Measurements from ENCODE around the gene CLRN1. TPM values are rescaled to one million over a fixed set of nuclear protein-coding genes. Genes with fewer than 3 reads are reported as not detected.

CLRN1 gene
- total RNA-seq, 2 donors from 2014 or later: not detected

- Mint-ChIP-seq H3K27me3 (peaks cover 51% of the 10 kb centered on the region), H3K36me3 (ENCODE audit: low read depth) (no peaks in the 10 kb centered on the region), H3K4me3 (no peak overlapping the region), H3K4me1 (no peaks in the 10 kb centered on the region), H3K27ac (no peak overlapping the region)
- ATAC-seq: no peak
- DNase-seq: no peak
- H3K9me3 ChIP-seq (ENCODE audit: control insufficient read depth, low read length, poor library complexity, severe bottlenecking): no peaks in the 10 kb centered on the region
Observed at GRCh38 chr3:150901793-150902192, 70.7 kb downstream of the CLRN1 start.

- H3K9me3 ChIP-seq (ENCODE audit: control insufficient read depth, low read length, poor library complexity, severe bottlenecking): no peaks in the 10 kb centered on the region
- Mint-ChIP-seq H3K4me1 (no peaks in the 10 kb centered on the region), H3K36me3 (ENCODE audit: low read depth) (no peaks in the 10 kb centered on the region), H3K4me3 (no peak overlapping the region), H3K27me3 (peaks cover 51% of the 10 kb centered on the region), H3K27ac (no peak overlapping the region)
- no peak for ATAC-seq
- DNase-seq: no peak
Observed at GRCh38 chr3:150899141-150899540, 73.4 kb downstream of the CLRN1 start.

- no peak overlapping the region for H3K4me3 Mint-ChIP-seq
- peaks cover 44% of the 10 kb centered on the region for H3K27me3 Mint-ChIP-seq
- H3K9me3 ChIP-seq (ENCODE audit: control insufficient read depth, low read length, poor library complexity, severe bottlenecking): no peaks in the 10 kb centered on the region
- no peak overlapping the region for H3K27ac Mint-ChIP-seq
- no peak for ATAC-seq
- no peak for DNase-seq
- no peaks in the 10 kb centered on the region for H3K36me3 Mint-ChIP-seq (ENCODE audit: low read depth)
- H3K4me1 Mint-ChIP-seq: no peaks in the 10 kb centered on the region
Observed at GRCh38 chr3:150898046-150898754, 74.3 kb downstream of the CLRN1 start.

- Mint-ChIP-seq H3K27ac (no peak overlapping the region), H3K4me3 (no peak overlapping the region), H3K4me1 (no peaks in the 10 kb centered on the region), H3K27me3 (peaks cover 38% of the 10 kb centered on the region), H3K36me3 (ENCODE audit: low read depth) (no peaks in the 10 kb centered on the region)
- no peak for ATAC-seq
- H3K9me3 ChIP-seq (ENCODE audit: control insufficient read depth, low read length, poor library complexity, severe bottlenecking): no peaks in the 10 kb centered on the region
- no peak for DNase-seq
Observed at GRCh38 chr3:150897592-150897991, 74.9 kb downstream of the CLRN1 start.

GRCh38 chr3:150890831-150891230 lies 81.7 kb downstream of the CLRN1 start:
- Mint-ChIP-seq H3K27me3 (peaks cover 45% of the 10 kb centered on the region), H3K4me1 (no peaks in the 10 kb centered on the region), H3K36me3 (ENCODE audit: low read depth) (no peaks in the 10 kb centered on the region), H3K27ac (no peak overlapping the region), H3K4me3 (no peak overlapping the region)
- DNase-seq: no peak
- H3K9me3 ChIP-seq (ENCODE audit: control insufficient read depth, low read length, poor library complexity, severe bottlenecking): no peaks in the 10 kb centered on the region
- no peak for ATAC-seq

GRCh38 chr3:150890295-150890694 lies 82.2 kb downstream of the CLRN1 start:
- DNase-seq (no peak), ATAC-seq (no peak)
- Mint-ChIP-seq H3K36me3 (ENCODE audit: low read depth) (no peaks in the 10 kb centered on the region), H3K27ac (no peak overlapping the region), H3K4me1 (peaks cover 2% of the 10 kb centered on the region), H3K4me3 (no peak overlapping the region), H3K27me3 (peaks cover 46% of the 10 kb centered on the region)
- H3K9me3 ChIP-seq (ENCODE audit: control insufficient read depth, low read length, poor library complexity, severe bottlenecking): no peaks in the 10 kb centered on the region

GRCh38 chr3:150889106-150889505 lies 83.4 kb downstream of the CLRN1 start:
- Mint-ChIP-seq H3K4me3 (no peak overlapping the region), H3K27ac (no peak overlapping the region), H3K4me1 (peaks cover 2% of the 10 kb centered on the region), H3K36me3 (ENCODE audit: low read depth) (no peaks in the 10 kb centered on the region), H3K27me3 (peaks cover 42% of the 10 kb centered on the region)
- DNase-seq (no peak), ATAC-seq (no peak)
- H3K9me3 ChIP-seq (ENCODE audit: control insufficient read depth, low read length, poor library complexity, severe bottlenecking): no peaks in the 10 kb centered on the region

- H3K4me1 Mint-ChIP-seq: peaks cover 2% of the 10 kb centered on the region
- no peak overlapping the region for H3K4me3 Mint-ChIP-seq
- no peak overlapping the region for H3K27ac Mint-ChIP-seq
Observed at GRCh38 chr3:150887031-150887430, 85.5 kb downstream of the CLRN1 start.

GRCh38 chr3:150885535-150885934 lies 87.0 kb downstream of the CLRN1 start:
- no peaks in the 10 kb centered on the region for H3K36me3 Mint-ChIP-seq (ENCODE audit: low read depth)
- DNase-seq: no peak
- no peak for ATAC-seq
- H3K27ac Mint-ChIP-seq: no peak overlapping the region
- H3K4me3 Mint-ChIP-seq: no peak overlapping the region
- H3K4me1 Mint-ChIP-seq: peaks cover 2% of the 10 kb centered on the region
- H3K27me3 Mint-ChIP-seq: peaks cover 56% of the 10 kb centered on the region
- no peaks in the 10 kb centered on the region for H3K9me3 ChIP-seq (ENCODE audit: control insufficient read depth, low read length, poor library complexity, severe bottlenecking)

More at GRCh38 chr3:150887031-150887430, 85.5 kb downstream of the CLRN1 start:
- no peak for ATAC-seq
- Mint-ChIP-seq H3K27me3 (peaks cover 54% of the 10 kb centered on the region), H3K36me3 (ENCODE audit: low read depth) (no peaks in the 10 kb centered on the region)
- no peaks in the 10 kb centered on the region for H3K9me3 ChIP-seq (ENCODE audit: control insufficient read depth, low read length, poor library complexity, severe bottlenecking)
- DNase-seq: no peak

GRCh38 chr3:150878996-150879575 lies 93.4 kb downstream of the CLRN1 start:
- peaks cover 32% of the 10 kb centered on the region for H3K27me3 Mint-ChIP-seq
- ATAC-seq: no peak
- no peaks in the 10 kb centered on the region for H3K36me3 Mint-ChIP-seq (ENCODE audit: low read depth)
- H3K4me3 Mint-ChIP-seq: no peak overlapping the region
- H3K4me1 Mint-ChIP-seq: no peaks in the 10 kb centered on the region
- H3K9me3 ChIP-seq (ENCODE audit: control insufficient read depth, low read length, poor library complexity, severe bottlenecking): no peaks in the 10 kb centered on the region
- H3K27ac Mint-ChIP-seq: no peak overlapping the region
- no peak for DNase-seq

- H3K36me3 Mint-ChIP-seq (ENCODE audit: low read depth): no peaks in the 10 kb centered on the region
- H3K9me3 ChIP-seq (ENCODE audit: control insufficient read depth, low read length, poor library complexity, severe bottlenecking): no peaks in the 10 kb centered on the region
- no peak overlapping the region for H3K4me3 Mint-ChIP-seq
- DNase-seq: no peak
- H3K27me3 Mint-ChIP-seq: peaks cover 24% of the 10 kb centered on the region
- ATAC-seq: no peak
- no peak overlapping the region for H3K27ac Mint-ChIP-seq
- no peaks in the 10 kb centered on the region for H3K4me1 Mint-ChIP-seq
Observed at GRCh38 chr3:150878290-150878689, 94.2 kb downstream of the CLRN1 start.

- H3K4me3 Mint-ChIP-seq: no peak overlapping the region
- no peak overlapping the region for H3K27ac Mint-ChIP-seq
- no peaks in the 10 kb centered on the region for H3K4me1 Mint-ChIP-seq
- DNase-seq (no peak), ATAC-seq (no peak)
- H3K36me3 Mint-ChIP-seq (ENCODE audit: low read depth): no peaks in the 10 kb centered on the region
- H3K27me3 Mint-ChIP-seq: peaks cover 21% of the 10 kb centered on the region
- no peaks in the 10 kb centered on the region for H3K9me3 ChIP-seq (ENCODE audit: control insufficient read depth, low read length, poor library complexity, severe bottlenecking)
Observed at GRCh38 chr3:150877303-150877702, 95.2 kb downstream of the CLRN1 start.

- no peak for ATAC-seq
- Mint-ChIP-seq H3K27me3 (peaks cover 15% of the 10 kb centered on the region), H3K4me3 (no peak overlapping the region), H3K4me1 (no peaks in the 10 kb centered on the region), H3K36me3 (ENCODE audit: low read depth) (no peaks in the 10 kb centered on the region), H3K27ac (no peak overlapping the region)
- no peaks in the 10 kb centered on the region for H3K9me3 ChIP-seq (ENCODE audit: control insufficient read depth, low read length, poor library complexity, severe bottlenecking)
- no peak for DNase-seq
Observed at GRCh38 chr3:150876611-150877265, 95.8 kb downstream of the CLRN1 start.

All from T-helper 17 cell (primary cell).